Esophagus muscularis mucosa (tissue), 4 donors: ENCODE results near the gene SPARC.

Experiments
- CTCF ChIP-seq, 3 experiments: fragments of 200-600 bp in 2 of 3; fragments of 450-650 bp in 1 of 3; sonication (generic) in 2 of 3; IDR thresholded peaks; one replicate each; pipeline ENCODE4 v1.5.1; 2017 to 2019; ENCODE audit warnings: antibody characterized with exemption in 3 of 3, mild to moderate bottlenecking in 2 of 3, moderate library complexity in 1 of 3
- EP300 ChIP-seq: sonication (generic); formaldehyde crosslinking; IDR thresholded peaks from one replicate; pipeline ENCODE4 v1.6.1; 2017; ENCODE audit warnings: antibody characterized with exemption
- POLR2A ChIP-seq: fragments of 450-650 bp; IDR thresholded peaks from one replicate; pipeline ENCODE4 v1.6.1; 2017; ENCODE audit warnings: antibody characterized with exemption, moderate library complexity, mild to moderate bottlenecking, low read depth
- POLR2AphosphoS5 ChIP-seq, 2 donors: sonication (generic); formaldehyde crosslinking; IDR thresholded peaks; one replicate each; pipeline ENCODE4 v1.6.1; 2017; ENCODE audit warnings: antibody characterized with exemption in 2 of 2

DNA sequence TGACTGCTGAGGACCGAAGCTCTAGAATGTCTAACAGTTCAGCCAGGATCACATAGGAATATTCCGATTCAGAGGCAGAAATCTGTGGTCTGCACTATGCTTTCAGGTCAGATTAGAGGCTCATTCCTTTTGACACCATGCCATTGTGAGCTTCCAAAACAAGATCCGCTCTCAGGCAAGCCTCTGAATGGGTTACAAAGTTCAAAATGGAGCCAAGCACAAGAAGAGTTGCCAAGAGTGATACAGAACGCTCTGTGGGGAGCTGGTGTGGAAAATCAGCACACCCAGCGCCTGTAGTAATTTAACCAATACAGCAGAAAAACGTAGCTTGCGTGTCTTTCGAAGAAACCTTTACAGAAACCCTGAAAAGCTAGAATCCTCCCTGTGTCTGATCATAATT, 62.2 kb downstream of the SPARC start:
- no peak for TF ChIP-seq CTCF (IDR thresholded peaks at IDR 0.05)
- TF ChIP-seq POLR2AphosphoS5 (IDR thresholded peaks at IDR 0.05): no peak
- no peak for TF ChIP-seq POLR2A
- no peak for TF ChIP-seq EP300
